HepG2 (cell line): Measurements from ENCODE around the gene FAHD2A. TPM values are rescaled to one million over a fixed set of nuclear protein-coding genes. Genes with fewer than 3 reads are reported as not detected.

Experiments
- CENPX ChIP-seq: sonication (generic); formaldehyde crosslinking; IDR thresholded peaks from 2 replicates; pipeline ENCODE4 v1.9.0; 2021; ENCODE audit warnings: mild to moderate bottlenecking, missing genetic modification reagents, moderate library complexity
- ETV5 ChIP-seq: IDR thresholded peaks from 2 replicates; pipeline ENCODE4 v1.6.1; 2018; ENCODE audit warnings: missing biosample characterization, missing genetic modification reagents, inconsistent platforms, borderline replicate concordance
- HDAC1 ChIP-seq: sonication (generic); formaldehyde crosslinking; IDR thresholded peaks from 2 replicates; pipeline ENCODE4 v1.5.1; 2020; ENCODE audit warnings: mild to moderate bottlenecking, missing genetic modification reagents
- HNRNPL ChIP-seq: fragments of 200-400 bp; formaldehyde crosslinking; IDR thresholded peaks from 2 replicates; pipeline ENCODE4 v1.6.1; 2017; ENCODE audit warnings: mild to moderate bottlenecking, low read depth, low read length
- NFE2L1 ChIP-seq: sonication (generic); formaldehyde crosslinking; IDR thresholded peaks from 2 replicates; pipeline ENCODE4 v1.4.0; 2020; ENCODE audit warnings: missing genetic modification reagents, mild to moderate bottlenecking, borderline replicate concordance
- PRPF4 ChIP-seq: fragments of 200-400 bp; formaldehyde crosslinking; IDR thresholded peaks from 2 replicates; pipeline ENCODE4 v1.6.1; 2016; ENCODE audit warnings: low read length, low read depth; ENCODE audit not compliant: poor library complexity, severe bottlenecking
- SIX1 ChIP-seq: sonication (generic); formaldehyde crosslinking; IDR thresholded peaks from 2 replicates; pipeline ENCODE4 v1.4.0; 2020; ENCODE audit warnings: missing genetic modification reagents, borderline replicate concordance
- TARDBP ChIP-seq: sonication (generic); formaldehyde crosslinking; IDR thresholded peaks from 2 replicates; pipeline ENCODE4 v1.8.0; 2022; ENCODE audit warnings: mild to moderate bottlenecking, missing genetic modification reagents
- TOPORS ChIP-seq: sonication (generic); formaldehyde crosslinking; IDR thresholded peaks from 2 replicates; pipeline ENCODE4 v1.8.0; 2023; ENCODE audit warnings: mild to moderate bottlenecking, missing genetic modification reagents
- YEATS2 ChIP-seq: sonication (generic); formaldehyde crosslinking; IDR thresholded peaks from 2 replicates; pipeline ENCODE4 v1.4.0; 2020; ENCODE audit warnings: missing genetic modification reagents, borderline replicate concordance
- ZNF136 ChIP-seq: sonication (generic); formaldehyde crosslinking; IDR thresholded peaks from 2 replicates; pipeline ENCODE4 v1.8.1; 2022; ENCODE audit warnings: low read depth, mild to moderate bottlenecking, moderate library complexity, missing genetic modification reagents
- ZNF253 ChIP-seq: sonication (generic); formaldehyde crosslinking; IDR thresholded peaks from 2 replicates; pipeline ENCODE4 v1.8.0; 2022; ENCODE audit warnings: mild to moderate bottlenecking, missing genetic modification reagents, borderline replicate concordance
- ZNF619 ChIP-seq: sonication (generic); formaldehyde crosslinking; IDR thresholded peaks from 2 replicates; pipeline ENCODE4 v1.4.0; 2020; ENCODE audit warnings: mild to moderate bottlenecking, missing genetic modification reagents
- ZNF788 ChIP-seq: sonication (generic); formaldehyde crosslinking; IDR thresholded peaks from 2 replicates; pipeline ENCODE4 v1.5.0; 2020; ENCODE audit warnings: mild to moderate bottlenecking, missing genetic modification reagents, borderline replicate concordance
- ZNF792 ChIP-seq: IDR thresholded peaks from 2 replicates; pipeline ENCODE4 v1.6.1; 2016
- polyA plus RNA-seq, 8 experiments: library from polyadenylated mRNA; depleted of rRNA in 3 of 8; stranded (reverse) in 7 of 8; unstranded in 1 of 8; fragments of >200 nt; fragmentation: Illumina TruSeq in 4 of 8; extraction: Trizol in 4 of 8; gene quantifications; 2 replicates each; pipeline versions ENCODE4 v1.2.1 to v1.2.3, GENCODE V29; 2011 to 2016; ENCODE audit warnings: low read depth in 4 of 8, missing spikeins in 1 of 8, mixed read lengths in 1 of 8; ENCODE audit not compliant: insufficient read depth in 1 of 8
- total RNA-seq, 5 experiments: library from RNA; depleted of rRNA; stranded (reverse); fragments of >200 nt; fragmentation: Illumina TruSeq; extraction: Trizol; gene quantifications; 2 replicates each; pipeline ENCODE4 v1.2.3, GENCODE V29; 2016; ENCODE audit warnings: low read depth in 1 of 5
- TF ChIP-seq, protein P1 (sequence below): sonication (generic); formaldehyde crosslinking; IDR thresholded peaks from 2 replicates; pipeline ENCODE4 v1.8.0; 2022; ENCODE audit warnings: mild to moderate bottlenecking, missing genetic modification reagents, moderate library complexity
- TF ChIP-seq, protein P2 (sequence below), 2 experiments: fragments of 450-650 bp in 1 of 2; sonication (generic) in 1 of 2; formaldehyde crosslinking in 1 of 2; IDR thresholded peaks; 2 replicates each; pipeline versions ENCODE4 v1.6.1 to v1.8.0; 2016 to 2022; ENCODE audit warnings: antibody characterized with exemption in 1 of 2, mild to moderate bottlenecking in 1 of 2, missing genetic modification reagents in 1 of 2
- TF ChIP-seq, protein P3 (sequence below): sonication (generic); formaldehyde crosslinking; IDR thresholded peaks from 2 replicates; pipeline ENCODE4 v1.9.0; 2021; ENCODE audit warnings: missing genetic modification reagents, mild to moderate bottlenecking, borderline replicate concordance

The FAHD2A gene
- total and polyA plus RNA-seq, 2 of the 13 experiments (the other 11 are each of a cell fraction or from before 2014, with no cell fraction given) = 34.0 to 44.2 TPM

GRCh38 chr2:95390881-95391321 is 11.6 kb upstream of the FAHD2A start (continued):
- TF ChIP-seq, protein P1, sequence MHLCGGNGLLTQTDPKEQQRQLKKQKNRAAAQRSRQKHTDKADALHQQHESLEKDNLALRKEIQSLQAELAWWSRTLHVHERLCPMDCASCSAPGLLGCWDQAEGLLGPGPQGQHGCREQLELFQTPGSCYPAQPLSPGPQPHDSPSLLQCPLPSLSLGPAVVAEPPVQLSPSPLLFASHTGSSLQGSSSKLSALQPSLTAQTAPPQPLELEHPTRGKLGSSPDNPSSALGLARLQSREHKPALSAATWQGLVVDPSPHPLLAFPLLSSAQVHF = no peak
- TF ChIP-seq PRPF4 (no peak), ZNF253 (no peak), SIX1 (CRISPR knock-in tag) (no peak), ZNF136 (0 out of 2 replicates have a peak, but pooled peaks have one; percentile 4), CENPX (CRISPR knock-in tag) (no peak), ETV5 (CRISPR knock-in tag) (no peak), HNRNPL (no peak), TARDBP (no peak), ZNF792 (CRISPR knock-in tag) (no peak), YEATS2 (CRISPR knock-in tag) (no peak), ZNF788 (peak; percentile 3; the same call in 1 of the 2 replicates), ZNF619 (CRISPR knock-in tag) (no peak), NFE2L1 (CRISPR knock-in tag) (0 out of 2 replicates have a peak, but pooled peaks have one; percentile 25), TOPORS (CRISPR knock-in tag) (no peak), HDAC1 (CRISPR knock-in tag) (no peak)
- TF ChIP-seq, protein P2, sequence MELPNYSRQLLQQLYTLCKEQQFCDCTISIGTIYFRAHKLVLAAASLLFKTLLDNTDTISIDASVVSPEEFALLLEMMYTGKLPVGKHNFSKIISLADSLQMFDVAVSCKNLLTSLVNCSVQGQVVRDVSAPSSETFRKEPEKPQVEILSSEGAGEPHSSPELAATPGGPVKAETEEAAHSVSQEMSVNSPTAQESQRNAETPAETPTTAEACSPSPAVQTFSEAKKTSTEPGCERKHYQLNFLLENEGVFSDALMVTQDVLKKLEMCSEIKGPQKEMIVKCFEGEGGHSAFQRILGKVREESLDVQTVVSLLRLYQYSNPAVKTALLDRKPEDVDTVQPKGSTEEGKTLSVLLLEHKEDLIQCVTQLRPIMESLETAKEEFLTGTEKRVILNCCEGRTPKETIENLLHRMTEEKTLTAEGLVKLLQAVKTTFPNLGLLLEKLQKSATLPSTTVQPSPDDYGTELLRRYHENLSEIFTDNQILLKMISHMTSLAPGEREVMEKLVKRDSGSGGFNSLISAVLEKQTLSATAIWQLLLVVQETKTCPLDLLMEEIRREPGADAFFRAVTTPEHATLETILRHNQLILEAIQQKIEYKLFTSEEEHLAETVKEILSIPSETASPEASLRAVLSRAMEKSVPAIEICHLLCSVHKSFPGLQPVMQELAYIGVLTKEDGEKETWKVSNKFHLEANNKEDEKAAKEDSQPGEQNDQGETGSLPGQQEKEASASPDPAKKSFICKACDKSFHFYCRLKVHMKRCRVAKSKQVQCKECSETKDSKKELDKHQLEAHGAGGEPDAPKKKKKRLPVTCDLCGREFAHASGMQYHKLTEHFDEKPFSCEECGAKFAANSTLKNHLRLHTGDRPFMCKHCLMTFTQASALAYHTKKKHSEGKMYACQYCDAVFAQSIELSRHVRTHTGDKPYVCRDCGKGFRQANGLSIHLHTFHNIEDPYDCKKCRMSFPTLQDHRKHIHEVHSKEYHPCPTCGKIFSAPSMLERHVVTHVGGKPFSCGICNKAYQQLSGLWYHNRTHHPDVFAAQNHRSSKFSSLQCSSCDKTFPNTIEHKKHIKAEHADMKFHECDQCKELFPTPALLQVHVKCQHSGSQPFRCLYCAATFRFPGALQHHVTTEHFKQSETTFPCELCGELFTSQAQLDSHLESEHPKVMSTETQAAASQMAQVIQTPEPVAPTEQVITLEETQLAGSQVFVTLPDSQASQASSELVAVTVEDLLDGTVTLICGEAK (IDR thresholded peaks at IDR 0.05) = no peak
- TF ChIP-seq, protein P2 (CRISPR knock-in tag; IDR thresholded peaks at IDR 0.05) = peak; percentile 14; the same call in 1 of the 2 replicates
- TF ChIP-seq, protein P3, sequence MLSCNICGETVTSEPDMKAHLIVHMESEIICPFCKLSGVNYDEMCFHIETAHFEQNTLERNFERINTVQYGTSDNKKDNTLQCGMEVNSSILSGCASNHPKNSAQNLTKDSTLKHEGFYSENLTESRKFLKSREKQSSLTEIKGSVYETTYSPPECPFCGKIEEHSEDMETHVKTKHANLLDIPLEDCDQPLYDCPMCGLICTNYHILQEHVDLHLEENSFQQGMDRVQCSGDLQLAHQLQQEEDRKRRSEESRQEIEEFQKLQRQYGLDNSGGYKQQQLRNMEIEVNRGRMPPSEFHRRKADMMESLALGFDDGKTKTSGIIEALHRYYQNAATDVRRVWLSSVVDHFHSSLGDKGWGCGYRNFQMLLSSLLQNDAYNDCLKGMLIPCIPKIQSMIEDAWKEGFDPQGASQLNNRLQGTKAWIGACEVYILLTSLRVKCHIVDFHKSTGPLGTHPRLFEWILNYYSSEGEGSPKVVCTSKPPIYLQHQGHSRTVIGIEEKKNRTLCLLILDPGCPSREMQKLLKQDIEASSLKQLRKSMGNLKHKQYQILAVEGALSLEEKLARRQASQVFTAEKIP (CRISPR knock-in tag) = no peak
